Esophagus muscularis mucosa (tissue), 2 donors: Measurements from ENCODE around the gene PFAS.

Experiments
- POLR2A ChIP-seq: fragments of 450-650 bp; IDR thresholded peaks from one replicate; pipeline ENCODE4 v1.6.1; 2017; ENCODE audit warnings: antibody characterized with exemption, moderate library complexity, mild to moderate bottlenecking, low read depth
- POLR2AphosphoS5 ChIP-seq, 2 donors: sonication (generic); formaldehyde crosslinking; IDR thresholded peaks; one replicate each; pipeline ENCODE4 v1.6.1; 2017; ENCODE audit warnings: antibody characterized with exemption in 2 of 2

GRCh38 chr17:8257801-8258200 is 8.7 kb downstream of the PFAS start:
- TF ChIP-seq POLR2AphosphoS5 (IDR thresholded peaks at IDR 0.05) (no peak), POLR2A (no peak)
